ENCODE results near the gene VPREB1.
A peak's percentile ranks its signal among the peaks of the same experiment; 100 is the strongest.
"Not testable (repeated sequence)": the region's sequence is repeated elsewhere in the genome, so short reads cannot be mapped to it uniquely, and the experiment has no call there.

Gene VPREB1

GRCh38 chr22:22214819-22215329 is 29.7 kb upstream of the VPREB1 start:
- DNase-seq, result no peak

- DNase-seq, result no peak
These were observed 28.7 kb upstream of the VPREB1 start for GRCh38 chr22:22215659-22216449.

GRCh38 chr22:22216450-22216959 is 28.1 kb upstream of the VPREB1 start:
- DNase-seq, result no peak

- DNase-seq, result no peak
These were observed 26.3 kb upstream of the VPREB1 start for GRCh38 chr22:22218302-22218701.

GRCh38 chr22:22219140-22219996 is 25.2 kb upstream of the VPREB1 start:
- no peak for DNase-seq

- not testable (repeated sequence) for DNase-seq
These were observed 23.5 kb upstream of the VPREB1 start for GRCh38 chr22:22221043-22221442.

GRCh38 chr22:22226448-22227187 is 18.0 kb upstream of the VPREB1 start:
- DNase-seq, result no peak

- no peak for DNase-seq
These were observed 16.2 kb upstream of the VPREB1 start for GRCh38 chr22:22228421-22228820.

- no peak for DNase-seq
These were observed 15.7 kb upstream of the VPREB1 start for GRCh38 chr22:22228921-22229320.

- no peak for DNase-seq
These were observed 14.7 kb upstream of the VPREB1 start for GRCh38 chr22:22229683-22230420.

- no peak for DNase-seq
These were observed 14.1 kb upstream of the VPREB1 start for GRCh38 chr22:22230438-22230837.

- no peak for DNase-seq
These were observed 11.5 kb upstream of the VPREB1 start for GRCh38 chr22:22233081-22233480.

- DNase-seq, result peak; percentile 1
These were observed 9.0 kb upstream of the VPREB1 start for GRCh38 chr22:22235558-22235957.

- no peak for DNase-seq
These were observed 7.1 kb upstream of the VPREB1 start for GRCh38 chr22:22237521-22237920.

- no peak for DNase-seq
These were observed 5.2 kb upstream of the VPREB1 start for GRCh38 chr22:22239311-22239939.

- DNase-seq, result no peak
These were observed 3.1 kb upstream of the VPREB1 start for GRCh38 chr22:22241554-22241898.

- no peak for DNase-seq
These were observed 2.1 kb upstream of the VPREB1 start for GRCh38 chr22:22242488-22242887.

GRCh38 chr22:22243033-22243680 is 1.4 kb upstream of the VPREB1 start:
- no peak for DNase-seq

- DNase-seq, result no peak
These were observed 797 bp downstream of the VPREB1 start for GRCh38 chr22:22245256-22245909.

- no peak for DNase-seq
These were observed 1.4 kb downstream of the VPREB1 start for GRCh38 chr22:22245935-22246525.

Measured in fibroblast of skin of right biceps (primary cell).